HG03469 (cell line): Measurements from ENCODE around the gene SLC1A7.
"Not testable (repeated sequence)": the region's sequence is repeated elsewhere in the genome, so short reads cannot be mapped to it uniquely, and the experiment has no call there.

Experiments used
- ATAC-seq: cut with Tn5 transposase; IDR thresholded peaks from one replicate; pipeline ENCODE4 v1.9.1; 2021; ENCODE audit warnings: mild to moderate bottlenecking, moderate library complexity, moderate number of reproducible peaks; ENCODE audit not compliant: unreplicated experiment

Gene SLC1A7

DNA sequence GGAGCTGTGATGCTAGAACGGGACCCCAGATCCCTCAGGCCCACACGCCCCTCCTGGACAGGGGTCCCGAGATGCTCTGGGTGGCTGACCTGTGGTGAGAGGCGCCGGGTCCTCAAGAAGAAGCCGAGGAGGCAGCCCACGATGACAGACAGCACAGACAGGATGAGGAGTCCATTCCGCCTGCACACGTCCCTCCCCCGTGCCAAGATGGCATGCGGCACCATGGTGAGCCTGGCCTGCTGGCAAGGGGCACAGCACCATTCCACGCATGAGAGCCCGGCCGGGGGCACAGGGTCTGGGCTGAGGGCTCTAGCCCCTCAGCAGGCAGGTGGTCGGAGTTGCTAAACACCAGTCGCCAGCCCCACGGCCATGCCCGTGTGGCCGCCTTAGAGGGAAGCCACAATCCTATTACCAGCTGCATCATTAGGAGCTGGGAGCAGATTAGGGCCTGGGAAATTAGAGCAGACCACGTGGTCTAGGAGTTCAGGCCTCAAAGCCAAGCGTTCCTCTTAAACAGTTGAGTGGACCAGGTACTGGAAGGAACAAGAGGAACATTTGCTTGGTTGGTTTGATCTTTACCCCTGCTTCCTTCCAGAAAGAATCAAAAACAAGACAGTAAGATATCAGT is at the start of gene SLC1A7:
TSS of gene SLC1A7 (minus strand) at position 413 of the 628 bp plus-strand sequence. CDS start at position 224, 189 bp downstream.
- no peak for ATAC-seq

DNA sequence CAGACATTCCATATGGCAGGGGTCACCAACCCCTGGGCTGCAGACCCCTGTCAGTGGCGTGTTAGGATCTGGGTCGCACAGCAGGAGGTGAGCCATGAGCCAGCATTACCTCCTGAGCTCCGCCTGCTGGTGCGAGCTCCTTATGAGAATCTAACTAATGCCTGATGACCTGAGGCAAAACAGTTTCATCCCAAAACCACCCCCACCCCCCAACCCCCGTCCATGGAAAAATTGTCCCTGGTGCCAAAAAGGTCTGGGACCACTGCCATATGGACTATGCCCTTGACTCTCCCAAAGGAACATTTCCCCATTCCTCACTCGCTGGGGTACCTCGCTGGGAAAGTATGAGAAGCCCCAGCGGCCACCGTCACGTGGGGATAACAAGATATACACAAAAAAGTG is 47.8 kb upstream of the SLC1A7 start:
- no peak for ATAC-seq

DNA sequence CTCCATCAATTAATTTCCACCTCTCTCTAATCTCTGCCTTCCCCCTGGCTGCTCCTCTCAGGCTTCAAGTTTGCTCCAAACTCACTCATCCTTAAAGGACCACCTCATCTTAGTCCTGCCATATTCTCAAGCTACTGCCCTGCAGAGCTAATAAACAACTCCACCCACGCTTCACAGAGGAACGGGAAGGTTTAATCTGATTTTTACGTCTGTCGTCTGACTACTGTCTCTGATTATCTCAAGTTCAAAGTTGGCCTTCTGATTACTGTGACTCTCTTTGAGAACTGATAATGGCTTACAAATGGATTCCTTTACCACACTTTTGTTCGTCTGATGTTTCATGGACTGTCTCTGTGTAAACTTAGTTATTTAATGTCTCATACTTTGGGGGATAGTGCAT is 46.6 kb upstream of the SLC1A7 start:
- ATAC-seq: no peak

DNA sequence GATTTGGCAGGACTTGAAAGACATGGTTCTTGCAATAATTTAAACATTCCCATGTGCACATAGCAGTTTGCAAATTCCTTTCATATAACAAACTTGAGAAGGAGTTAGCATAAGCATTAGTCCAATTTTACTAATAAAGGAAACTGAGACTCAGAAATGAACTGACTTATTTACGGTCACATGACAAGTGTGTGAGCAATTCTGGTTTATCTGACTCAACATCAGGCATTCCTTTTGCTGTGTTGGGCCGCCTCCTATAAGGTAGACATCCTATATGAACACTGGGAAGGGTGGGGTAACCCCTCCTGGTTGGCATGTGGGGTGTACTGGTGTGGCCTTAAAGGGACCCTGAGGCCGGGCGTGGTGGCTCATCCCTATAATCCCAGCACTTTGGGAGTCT is 45.7 kb upstream of the SLC1A7 start:
- ATAC-seq: no peak

DNA sequence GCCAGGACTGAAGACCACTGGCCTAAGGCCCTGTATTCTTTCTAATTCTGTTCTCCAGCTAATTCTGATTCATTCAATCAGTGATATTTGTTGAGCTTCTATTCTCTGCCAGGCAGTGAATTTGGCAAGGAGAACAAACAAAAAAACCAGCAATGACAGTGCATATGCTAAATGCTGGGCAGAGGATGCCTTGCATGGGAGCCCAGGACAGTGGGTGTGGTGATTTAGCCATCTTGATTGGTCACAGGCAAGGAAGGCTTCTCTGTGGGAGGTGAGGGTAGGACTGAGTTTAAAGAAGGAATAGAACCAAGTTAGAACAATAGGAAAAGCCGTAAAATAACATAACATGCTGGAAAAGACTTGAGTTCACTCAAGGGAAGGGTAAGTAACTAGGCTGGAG is 45.0 kb upstream of the SLC1A7 start:
- ATAC-seq: no peak

DNA sequence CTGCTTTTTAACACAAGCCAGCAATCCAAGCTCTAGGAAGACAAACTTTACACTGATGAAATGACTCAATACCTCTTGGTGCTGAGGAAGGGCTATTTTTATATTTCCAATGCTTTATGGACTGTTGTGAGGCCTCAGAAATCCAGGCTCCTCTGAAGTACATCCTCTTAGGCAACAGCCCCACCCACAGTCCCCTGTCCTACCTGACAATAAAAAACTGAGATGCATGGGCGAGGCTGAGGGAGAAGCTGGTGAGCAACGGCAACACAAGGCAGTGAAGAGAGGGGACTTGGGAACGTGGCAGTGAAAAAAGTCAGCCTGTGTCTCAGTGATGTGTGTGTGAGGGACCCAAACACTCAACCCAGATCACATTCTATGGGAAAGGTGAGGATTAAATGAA is 44.1 kb upstream of the SLC1A7 start:
- ATAC-seq: no peak

DNA sequence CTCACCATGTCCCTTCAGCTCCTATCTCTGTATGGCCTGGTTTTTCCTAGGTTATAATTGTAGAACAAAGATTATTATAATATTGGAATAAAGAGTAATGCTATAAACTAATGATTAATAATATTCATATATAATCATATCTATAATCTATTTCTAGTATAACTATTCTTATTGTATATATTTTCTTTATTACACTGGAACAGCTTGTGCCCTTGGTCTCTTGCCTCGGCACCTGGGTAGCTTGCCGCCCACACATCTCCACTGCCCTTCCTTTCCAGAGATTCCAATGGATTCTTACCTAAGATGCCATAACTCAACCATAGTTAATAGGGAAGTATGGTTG is 43.5 kb upstream of the SLC1A7 start:
- not testable (repeated sequence) for ATAC-seq

DNA sequence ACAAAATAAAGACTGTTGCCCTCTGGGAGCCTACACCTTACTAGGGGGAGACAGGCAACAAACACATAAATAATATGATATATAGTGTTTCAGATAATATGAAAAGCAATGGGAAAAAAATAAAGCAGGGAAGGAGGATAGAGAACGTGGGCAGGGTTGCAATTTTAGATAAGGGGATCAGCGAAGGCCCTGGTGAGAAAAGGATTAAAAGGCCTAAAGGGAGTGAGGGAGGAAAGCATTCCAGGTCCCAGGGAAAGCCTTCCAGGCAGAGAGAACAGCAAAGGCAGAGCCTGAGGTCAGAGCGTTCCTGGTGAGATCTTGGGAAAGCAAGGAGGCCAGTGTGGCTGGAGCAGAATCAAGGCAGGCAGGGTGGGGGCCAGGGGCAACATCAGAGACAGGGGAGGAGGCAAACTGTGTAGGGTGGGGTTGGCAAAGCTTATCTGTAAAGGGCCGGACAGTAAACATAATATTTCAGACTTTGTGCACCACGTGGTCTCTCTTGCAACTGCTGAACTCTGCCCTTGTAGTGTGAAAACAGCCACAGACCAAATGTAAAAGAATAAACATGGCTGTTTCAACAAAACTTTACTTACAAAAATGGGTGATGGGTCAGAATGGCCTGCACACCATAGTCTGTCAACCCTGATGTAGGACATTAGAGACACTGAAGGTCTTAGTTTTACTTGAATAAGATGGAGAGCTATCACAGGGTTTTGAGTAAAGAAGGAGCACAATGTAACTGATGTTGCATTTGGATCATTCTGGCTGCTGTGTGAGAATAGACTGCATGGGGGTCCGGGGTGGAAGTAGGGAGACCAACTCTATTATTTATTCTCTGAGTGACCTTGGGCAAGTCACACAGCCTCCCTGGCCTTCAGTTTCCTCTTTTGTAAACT is 40.9 kb upstream of the SLC1A7 start:
- no peak for ATAC-seq

DNA sequence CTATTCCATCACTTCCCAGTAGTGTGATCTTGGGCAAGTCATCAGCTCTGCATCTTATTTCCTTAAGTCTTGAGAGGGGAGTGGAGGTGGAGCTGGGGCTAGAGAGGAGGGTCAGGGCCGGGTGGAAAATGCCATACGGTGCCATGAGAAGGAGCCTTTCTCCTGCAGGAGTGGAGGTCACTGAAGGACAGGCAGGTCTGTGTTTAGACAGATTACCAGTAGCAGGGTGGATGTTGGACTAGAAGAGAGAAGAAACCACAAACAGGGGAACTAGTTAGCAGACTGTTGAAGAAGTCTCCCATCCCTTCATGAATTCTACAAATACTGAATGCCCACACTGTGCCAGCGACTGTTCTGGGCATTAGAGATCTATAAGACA is 40.3 kb upstream of the SLC1A7 start:
- no peak for ATAC-seq

DNA sequence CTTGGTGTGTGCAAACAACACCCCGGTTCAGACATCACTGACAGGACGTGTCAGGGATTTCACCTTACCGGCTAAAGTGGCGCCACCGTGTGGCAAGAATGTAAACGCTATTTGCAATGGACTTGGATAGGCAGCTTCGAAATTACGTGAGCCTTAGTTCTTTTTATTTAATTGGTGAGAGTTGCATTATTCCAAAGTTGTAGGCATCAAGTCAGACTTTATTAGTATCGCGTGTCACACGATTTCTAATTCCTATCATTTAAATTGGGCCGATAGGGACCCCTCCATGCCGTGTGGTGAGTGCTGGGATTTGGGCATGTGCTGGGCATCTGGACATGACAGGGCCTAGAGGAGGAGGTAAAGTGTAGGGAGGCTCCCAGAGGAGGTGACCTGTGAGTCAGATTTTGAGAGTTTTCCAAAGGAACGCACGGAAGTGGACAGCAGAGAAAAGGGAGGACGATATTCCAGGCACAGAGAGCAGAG is 39.7 kb upstream of the SLC1A7 start:
- ATAC-seq: no peak

DNA sequence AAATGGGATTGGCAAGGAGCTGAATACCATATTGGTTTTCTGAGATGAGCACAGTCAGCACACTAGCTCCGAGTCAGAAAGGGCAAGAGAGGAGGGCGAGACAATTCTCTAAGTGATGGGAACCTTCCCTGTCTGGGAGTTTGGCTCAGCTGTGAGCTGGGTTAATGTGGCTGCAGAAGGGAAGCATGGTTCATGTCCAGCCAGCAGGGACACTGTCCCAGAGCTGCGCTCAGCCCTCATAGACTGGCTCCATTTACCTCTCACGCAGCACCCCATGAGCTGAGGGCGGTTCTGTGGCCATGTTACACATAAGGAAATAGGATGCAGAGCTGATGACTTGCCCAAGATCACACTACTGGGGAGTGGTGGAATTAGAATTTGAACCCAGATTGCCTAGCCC is 38.5 kb upstream of the SLC1A7 start:
- no peak for ATAC-seq

DNA sequence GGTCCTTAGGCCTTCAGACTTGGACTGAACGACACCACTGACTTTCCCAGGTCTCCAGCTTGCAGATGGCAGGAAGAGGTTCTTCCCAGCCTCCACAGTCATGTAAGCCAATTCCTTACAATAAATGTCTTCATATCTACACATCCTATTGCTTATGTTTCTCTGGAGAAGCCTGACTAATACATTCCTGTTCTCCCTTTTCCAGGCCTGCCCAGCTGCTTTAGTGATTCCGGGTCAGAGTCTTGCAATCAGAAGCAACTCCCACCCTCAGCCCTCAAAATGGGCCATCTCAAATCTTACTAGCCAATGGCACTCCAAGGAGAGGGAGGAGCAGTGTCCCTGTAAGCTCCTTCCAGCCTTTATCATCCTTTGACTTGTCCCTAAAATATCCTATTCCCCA is 37.8 kb upstream of the SLC1A7 start:
- ATAC-seq: no peak

DNA sequence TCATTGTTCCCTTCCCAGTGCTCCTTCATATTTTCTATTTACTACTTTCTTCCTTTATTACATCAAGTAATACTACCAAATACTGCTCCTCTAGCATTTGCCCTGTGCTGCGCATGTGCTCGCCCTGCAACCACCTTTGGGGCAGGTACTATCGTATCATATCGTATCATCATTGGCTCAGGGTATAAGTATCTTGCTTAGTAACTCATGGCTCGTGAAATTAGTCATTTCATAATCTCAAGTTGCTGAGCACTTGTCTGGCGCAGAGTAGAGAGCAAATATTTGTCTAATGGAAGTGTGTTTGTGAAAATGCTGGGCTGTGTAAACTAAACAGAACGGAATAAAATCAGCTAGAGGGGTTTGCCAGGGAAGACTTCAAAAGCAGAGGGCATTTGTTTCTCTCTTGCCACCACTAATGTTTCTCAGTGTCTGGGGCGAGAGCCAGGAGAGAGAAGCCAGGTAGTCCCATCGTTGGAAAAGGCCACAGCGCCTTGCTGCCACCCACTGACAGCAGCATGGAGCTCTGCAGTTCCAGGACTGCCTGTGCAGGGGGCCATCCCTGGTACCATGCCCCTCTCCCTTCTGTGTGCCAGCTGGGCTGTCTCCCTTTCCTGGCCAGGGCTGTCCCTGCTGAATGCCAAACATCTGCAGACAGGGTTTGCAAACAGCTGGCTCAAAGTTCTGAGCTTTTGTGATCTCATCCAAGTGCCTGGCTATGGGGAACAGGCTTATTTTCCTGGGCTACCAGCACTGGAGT is 34.2 kb upstream of the SLC1A7 start:
- ATAC-seq: no peak

DNA sequence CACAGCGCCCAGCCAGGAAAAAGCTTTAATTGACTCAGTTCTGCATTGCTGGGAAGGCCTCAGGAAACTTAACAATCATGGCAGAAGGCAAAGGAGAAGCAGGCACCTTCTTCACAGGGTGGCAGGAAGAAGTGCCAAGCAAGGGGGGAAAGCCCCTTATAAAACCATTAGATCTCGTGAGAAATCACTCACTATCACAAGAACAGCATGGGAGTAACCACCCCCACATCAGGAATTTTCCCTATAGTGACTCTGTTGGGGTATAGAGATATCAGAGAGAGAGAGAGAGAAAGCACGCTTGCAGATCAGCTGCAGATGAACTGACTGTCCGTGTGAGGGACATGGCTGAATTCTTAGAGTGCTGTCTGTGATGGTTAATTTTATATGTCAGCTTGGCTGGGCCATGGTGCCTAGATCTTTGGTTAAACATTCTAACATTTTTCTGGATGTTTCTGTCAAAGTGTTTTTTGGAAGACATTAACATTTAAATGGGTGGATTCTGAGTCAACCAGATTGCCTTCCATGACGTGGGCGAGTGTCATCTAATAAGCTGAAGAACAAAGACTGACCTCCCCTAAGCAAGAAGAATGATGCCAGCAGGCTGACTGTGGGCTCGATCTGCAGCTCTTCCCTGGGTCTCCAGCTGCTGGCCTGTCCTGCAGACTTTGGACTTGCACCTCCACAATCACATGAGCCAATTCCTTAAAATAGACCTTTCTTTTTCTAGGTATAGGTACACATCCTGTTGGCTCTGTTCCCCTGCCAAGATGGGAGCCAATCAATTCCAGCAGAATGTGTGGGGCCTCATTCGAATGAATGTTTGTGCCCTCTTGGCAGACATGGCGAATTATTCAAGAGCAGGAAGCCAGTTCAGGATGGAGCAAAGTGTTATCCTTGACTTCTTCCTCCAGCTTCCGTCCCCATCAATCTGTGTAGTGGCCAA is 32.8 kb upstream of the SLC1A7 start:
- no peak for ATAC-seq

DNA sequence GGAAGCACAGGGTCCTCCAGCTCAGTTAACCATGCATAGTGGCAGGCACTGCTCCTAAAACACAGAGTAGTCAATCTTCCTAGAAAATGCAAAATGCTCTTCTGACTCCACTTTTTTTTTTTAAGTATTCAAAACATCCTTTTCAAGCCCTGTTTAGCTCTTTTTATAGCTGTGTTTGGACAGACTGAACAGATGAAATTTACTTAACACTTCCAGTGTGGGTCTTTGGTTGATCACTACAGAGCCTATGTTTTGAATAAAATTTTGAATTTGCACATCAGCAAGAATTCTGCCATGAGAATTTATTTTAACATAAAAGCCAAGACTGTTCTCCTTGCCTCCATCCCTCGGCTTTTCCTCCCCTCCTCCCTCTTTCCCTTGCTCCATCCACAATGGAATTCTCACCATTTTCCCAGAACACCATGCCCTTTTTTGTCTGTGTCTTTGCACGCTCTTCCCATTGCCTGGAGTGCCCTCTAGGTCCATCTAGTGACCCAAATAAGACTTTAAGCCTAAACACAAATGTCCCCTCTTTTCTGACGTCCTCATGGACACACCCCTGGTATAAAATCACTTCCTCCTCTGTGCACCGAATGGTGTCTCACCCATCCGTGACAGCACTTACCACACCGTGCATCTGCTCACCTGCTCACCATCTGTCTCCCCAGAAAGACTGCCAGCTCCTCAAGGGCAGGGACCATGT is 30.1 kb upstream of the SLC1A7 start:
- ATAC-seq: no peak

DNA sequence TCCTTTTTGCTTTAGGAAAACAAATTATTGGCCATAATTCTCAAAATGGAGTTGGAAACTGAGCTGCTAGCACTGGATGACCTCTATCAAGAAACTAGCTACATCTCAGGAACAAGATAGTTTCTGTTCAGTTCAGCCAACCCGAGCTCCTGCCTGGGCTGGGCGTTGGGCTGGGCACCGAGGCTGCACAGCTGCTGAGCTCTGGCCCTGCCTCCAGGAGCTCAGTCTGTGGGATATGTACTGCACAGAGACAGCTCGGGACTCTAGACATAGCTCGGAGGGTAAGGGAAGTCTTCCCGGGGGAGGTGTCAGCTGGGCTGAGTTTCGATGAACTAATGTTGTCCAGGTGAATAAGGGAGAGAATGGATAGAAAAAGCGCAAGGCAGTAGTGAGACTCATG is 24.5 kb upstream of the SLC1A7 start:
- ATAC-seq: no peak

DNA sequence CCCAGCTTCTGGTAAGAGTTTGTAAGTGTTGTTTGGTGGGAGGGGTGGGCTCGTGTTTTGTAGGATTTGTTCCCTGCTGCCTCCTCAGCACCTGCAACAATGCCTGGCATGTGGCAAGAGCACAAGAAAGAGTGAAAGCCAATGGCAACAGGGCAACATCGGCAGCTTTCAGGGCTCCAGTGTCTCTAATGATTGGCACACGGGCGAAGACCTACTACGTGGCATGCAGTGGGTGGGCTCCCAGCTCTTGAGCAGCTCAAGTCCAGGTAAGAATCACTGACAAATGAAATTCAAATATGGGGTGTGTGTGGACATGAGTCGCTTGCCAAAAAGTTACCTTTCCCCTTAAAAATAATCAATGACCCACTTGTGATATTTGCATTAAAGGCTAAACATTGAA is 23.9 kb upstream of the SLC1A7 start:
- ATAC-seq: no peak

DNA sequence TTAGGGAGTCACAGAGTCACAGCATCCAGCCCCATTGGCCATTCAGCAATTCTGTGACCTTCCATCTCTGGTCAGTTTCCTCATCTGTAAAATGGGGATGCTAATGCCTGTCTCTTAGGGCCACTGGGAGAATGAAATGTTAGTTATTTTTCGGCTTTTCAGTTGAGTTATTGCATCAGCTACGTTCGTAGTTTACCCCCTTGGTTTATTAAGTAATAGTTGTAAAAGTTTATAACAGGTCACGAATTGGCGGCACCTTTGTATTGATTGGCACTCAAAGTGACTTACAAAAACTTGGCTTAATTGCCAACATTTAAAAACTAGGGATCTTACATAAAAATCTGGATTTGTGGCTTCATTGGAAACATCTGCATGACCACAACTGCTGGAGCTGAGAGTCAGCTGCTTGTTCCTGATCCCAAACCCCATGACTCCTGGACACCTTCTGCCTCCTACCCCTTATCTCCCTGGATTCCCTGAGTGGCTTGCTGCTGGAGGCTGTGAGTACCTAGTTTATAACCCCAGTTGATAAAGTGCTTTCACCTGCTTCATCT is 23.0 kb upstream of the SLC1A7 start:
- no peak for ATAC-seq

DNA sequence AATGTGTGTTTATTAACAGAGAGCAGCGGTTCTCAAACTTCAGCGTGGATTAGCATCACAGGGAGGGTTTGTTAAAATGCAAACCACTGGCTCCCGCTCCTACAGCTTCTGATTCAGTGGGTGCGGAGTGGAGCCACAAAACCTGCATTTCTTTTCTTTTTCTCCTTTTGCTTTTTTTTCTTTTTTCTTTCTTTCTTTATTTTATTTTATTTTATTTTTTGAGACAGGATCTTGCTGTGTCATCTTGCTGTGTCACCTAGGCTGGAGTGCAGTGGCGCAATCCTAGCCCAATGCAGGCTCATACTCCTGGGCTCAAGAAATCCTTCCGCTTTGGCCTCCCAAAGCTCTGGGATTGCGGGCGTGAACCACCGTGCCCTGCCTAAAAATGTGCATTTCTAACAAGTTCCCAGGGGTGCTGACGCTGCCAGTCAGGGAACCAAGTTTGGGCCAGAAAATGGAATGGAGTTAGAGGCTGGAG is 20.9 kb upstream of the SLC1A7 start:
- ATAC-seq: no peak

DNA sequence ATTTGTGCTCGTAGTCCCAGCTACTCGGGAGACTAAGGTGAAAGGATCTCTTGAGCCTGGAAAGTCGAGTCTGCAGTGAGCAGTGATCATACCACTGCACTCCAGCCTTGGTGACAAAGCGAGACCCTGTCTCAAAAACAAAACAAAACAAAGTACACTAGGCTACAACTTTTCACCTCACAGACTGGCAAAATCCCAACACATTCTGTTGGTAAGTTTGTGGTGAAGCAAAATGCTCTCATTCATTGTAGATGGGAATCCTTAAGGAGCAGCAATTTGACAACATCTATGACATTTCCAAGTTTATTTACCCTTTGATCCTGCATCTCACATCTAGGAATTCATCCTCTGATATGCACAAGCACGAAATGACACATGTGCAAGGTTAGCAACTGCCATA is 20.2 kb upstream of the SLC1A7 start:
- ATAC-seq: no peak
